HEK293 (cell line): ENCODE results near the gene TSPAN1.
A peak's percentile ranks its signal among the peaks of the same experiment; 100 is the strongest.

Experiments used
- FEZF1 ChIP-seq: fragments of 450-650 bp; formaldehyde crosslinking; IDR thresholded peaks from 2 replicates; pipeline ENCODE4 v1.5.1; 2016; ENCODE audit warnings: missing biosample characterization, missing genetic modification characterization
- MZF1 ChIP-seq: fragments of 450-650 bp; formaldehyde crosslinking; IDR thresholded peaks from 2 replicates; pipeline ENCODE4 v1.5.1; 2017; ENCODE audit warnings: missing biosample characterization, missing genetic modification characterization, borderline replicate concordance
- PBX3 ChIP-seq: sonication (generic); formaldehyde crosslinking; IDR thresholded peaks from 2 replicates; pipeline ENCODE4 v1.8.1; 2022; ENCODE audit warnings: mild to moderate bottlenecking, moderate library complexity, missing genetic modification reagents
- SCRT1 ChIP-seq: fragments of 450-650 bp; formaldehyde crosslinking; IDR thresholded peaks from 2 replicates; pipeline ENCODE4 v1.5.1; 2016; ENCODE audit warnings: missing biosample characterization, missing genetic modification characterization, borderline replicate concordance
- SETDB1 ChIP-seq: IDR thresholded peaks from one replicate; pipeline ENCODE4 v1.6.1; 2017; ENCODE audit warnings: mild to moderate bottlenecking, low read length, moderate library complexity, mixed read lengths; ENCODE audit not compliant: insufficient read length
- SP7 ChIP-seq: fragments of 450-650 bp; formaldehyde crosslinking; IDR thresholded peaks from 2 replicates; pipeline ENCODE4 v1.5.1; 2016; ENCODE audit warnings: missing biosample characterization, missing genetic modification characterization
- YY1 ChIP-seq: fragments of 450-650 bp; formaldehyde crosslinking; IDR thresholded peaks from 2 replicates; pipeline ENCODE4 v1.5.1; 2018; ENCODE audit warnings: missing biosample characterization, missing genetic modification characterization
- ZBTB21 ChIP-seq: fragments of 450-650 bp; formaldehyde crosslinking; IDR thresholded peaks from 2 replicates; pipeline ENCODE4 v1.5.1; 2017; ENCODE audit warnings: missing biosample characterization, missing genetic modification characterization
- ZFP3 ChIP-seq: fragments of 450-650 bp; formaldehyde crosslinking; IDR thresholded peaks from 2 replicates; pipeline ENCODE4 v1.5.1; 2016; ENCODE audit warnings: low read depth, missing biosample characterization, missing genetic modification characterization
- ZNF10 ChIP-seq: fragments of 450-650 bp; formaldehyde crosslinking; IDR thresholded peaks from 2 replicates; pipeline ENCODE4 v1.5.1; 2017; ENCODE audit warnings: missing biosample characterization, missing genetic modification characterization
- ZNF121 ChIP-seq: fragments of 450-650 bp; formaldehyde crosslinking; IDR thresholded peaks from 2 replicates; pipeline ENCODE4 v1.5.1; 2016; ENCODE audit warnings: missing biosample characterization, missing genetic modification characterization
- ZNF184 ChIP-seq: fragments of 450-650 bp; IDR thresholded peaks from 2 replicates; pipeline ENCODE4 v1.5.1; 2018; ENCODE audit warnings: missing biosample characterization, mild to moderate bottlenecking, missing genetic modification characterization
- ZNF211 ChIP-seq: fragments of 450-650 bp; formaldehyde crosslinking; IDR thresholded peaks from 2 replicates; pipeline ENCODE4 v1.5.1; 2016; ENCODE audit warnings: low read depth, missing biosample characterization, missing genetic modification characterization
- ZNF311 ChIP-seq: fragments of 450-650 bp; formaldehyde crosslinking; IDR thresholded peaks from 2 replicates; pipeline ENCODE4 v1.5.1; 2017; ENCODE audit warnings: missing biosample characterization, missing genetic modification characterization, borderline replicate concordance
- ZNF48 ChIP-seq: fragments of 450-650 bp; formaldehyde crosslinking; IDR thresholded peaks from 2 replicates; pipeline ENCODE4 v1.5.1; 2016; ENCODE audit warnings: missing biosample characterization, missing genetic modification characterization
- ZNF488 ChIP-seq: fragments of 450-650 bp; formaldehyde crosslinking; IDR thresholded peaks from 2 replicates; pipeline ENCODE4 v1.5.1; 2016; ENCODE audit warnings: missing biosample characterization, missing genetic modification characterization
- ZNF571 ChIP-seq: fragments of 450-650 bp; formaldehyde crosslinking; IDR thresholded peaks from 2 replicates; pipeline ENCODE4 v1.5.0; 2017; ENCODE audit warnings: missing biosample characterization, missing genetic modification characterization
- ZNF623 ChIP-seq: fragments of 450-650 bp; formaldehyde crosslinking; IDR thresholded peaks from 2 replicates; pipeline ENCODE4 v1.5.1; 2016; ENCODE audit warnings: missing biosample characterization, missing genetic modification characterization
- ZNF768 ChIP-seq: fragments of 450-650 bp; formaldehyde crosslinking; IDR thresholded peaks from 2 replicates; pipeline ENCODE4 v1.5.1; 2018; ENCODE audit warnings: missing biosample characterization, mild to moderate bottlenecking, missing genetic modification characterization
- ZNF785 ChIP-seq: fragments of 450-650 bp; formaldehyde crosslinking; IDR thresholded peaks from 2 replicates; pipeline ENCODE4 v1.5.1; 2016; ENCODE audit warnings: missing biosample characterization, missing genetic modification characterization
- ZSCAN16 ChIP-seq: fragments of 450-650 bp; formaldehyde crosslinking; IDR thresholded peaks from 2 replicates; pipeline ENCODE4 v1.5.1; 2016; ENCODE audit warnings: missing biosample characterization, missing genetic modification characterization
- ZSCAN18 ChIP-seq: fragments of 450-650 bp; formaldehyde crosslinking; IDR thresholded peaks from 2 replicates; pipeline ENCODE4 v1.5.1; 2016; ENCODE audit warnings: missing biosample characterization, missing genetic modification characterization
- ZXDB ChIP-seq: fragments of 450-650 bp; formaldehyde crosslinking; IDR thresholded peaks from 2 replicates; pipeline ENCODE4 v1.5.1; 2016; ENCODE audit warnings: missing biosample characterization, missing genetic modification characterization
- TF ChIP-seq, protein P1 (sequence below): fragments of 450-650 bp; formaldehyde crosslinking; IDR thresholded peaks from 2 replicates; pipeline ENCODE4 v1.5.1; 2016; ENCODE audit warnings: missing biosample characterization, missing genetic modification characterization, low read depth
- TF ChIP-seq, protein P2 (sequence below): fragments of 450-650 bp; formaldehyde crosslinking; IDR thresholded peaks from 2 replicates; pipeline ENCODE4 v1.5.1; 2016; ENCODE audit warnings: missing biosample characterization, missing genetic modification characterization
- TF ChIP-seq, protein P3 (sequence below): fragments of 450-650 bp; formaldehyde crosslinking; conservative IDR thresholded peaks from 2 replicates; pipeline ENCODE4 v1.5.1; 2016; ENCODE audit warnings: low read depth, missing biosample characterization, missing genetic modification characterization
- TF ChIP-seq, protein P4 (sequence below): fragments of 450-650 bp; formaldehyde crosslinking; IDR thresholded peaks from 2 replicates; pipeline ENCODE4 v1.5.1; 2016; ENCODE audit warnings: missing biosample characterization, missing genetic modification characterization

TSPAN1 gene

DNA sequence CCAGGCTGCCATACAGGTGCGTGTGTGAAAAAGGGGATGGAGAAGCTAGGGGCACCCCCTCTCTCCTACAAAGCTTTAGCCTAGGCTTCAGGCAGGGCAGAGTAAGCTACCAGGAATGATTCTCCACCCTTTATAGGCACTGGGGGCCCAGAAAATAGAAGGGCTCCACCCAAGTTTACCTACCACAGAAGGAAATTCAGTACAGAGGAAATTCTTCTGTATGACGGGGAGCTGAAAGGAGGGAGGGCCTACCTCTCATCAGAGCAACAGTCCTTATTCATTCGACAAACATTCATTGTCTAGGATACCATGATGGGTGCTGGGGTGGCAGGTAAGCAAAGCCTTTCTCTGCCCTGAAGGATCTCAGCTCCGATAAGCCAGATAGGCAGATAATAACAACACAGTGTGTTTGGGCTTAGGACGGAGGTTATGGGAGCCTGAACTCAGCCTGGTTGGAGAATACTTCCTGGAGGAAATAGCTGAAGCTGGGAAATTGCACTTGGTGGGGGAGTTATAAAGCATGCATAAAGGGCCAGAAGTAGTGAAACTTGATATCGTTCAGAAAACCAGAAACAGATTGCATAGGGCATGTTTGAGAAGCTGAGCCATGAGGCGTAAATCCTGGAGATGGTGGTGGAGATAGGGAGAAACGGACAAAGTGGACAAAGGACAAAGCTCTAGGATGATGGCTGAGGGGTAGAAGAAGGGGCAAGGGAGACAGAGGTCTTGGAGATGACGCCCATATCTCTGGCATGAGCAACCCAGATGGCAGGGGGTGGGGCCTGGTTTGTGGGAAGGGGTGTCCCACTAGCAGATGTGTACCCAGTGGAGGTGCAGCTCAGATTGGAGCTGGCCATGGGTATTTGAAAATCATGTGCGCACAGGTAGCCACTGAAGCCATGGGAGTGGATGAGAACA lies 6.7 kb downstream of the TSPAN1 start (continued):
- TF ChIP-seq PBX3 (CRISPR knock-in tag) (no peak), ZNF121 (no peak), ZNF488 (tag by site-specific recombination) (no peak), ZXDB (peak; percentile 36; the same call in 1 of the 2 replicates), FEZF1 (tag by site-specific recombination) (peak; percentile 39; the same call in 1 of the 2 replicates), ZBTB21 (tag by site-specific recombination) (no peak), ZNF785 (tag by site-specific recombination) (no peak), YY1 (tag by site-specific recombination) (no peak), ZNF211 (tag by site-specific recombination) (no peak), MZF1 (tag by site-specific recombination) (no peak), ZNF768 (tag by site-specific recombination) (no peak), SP7 (tag by site-specific recombination) (no peak), ZNF10 (no peak), ZNF48 (no peak), ZFP3 (tag by site-specific recombination) (no peak), SETDB1 (no peak), ZSCAN16 (tag by site-specific recombination) (no peak), ZNF184 (no peak), ZSCAN18 (tag by site-specific recombination) (no peak), SCRT1 (no peak), ZNF623 (tag by site-specific recombination) (no peak), ZNF311 (tag by site-specific recombination) (no peak), ZNF571 (tag by site-specific recombination) (no peak)
- TF ChIP-seq, protein P1, sequence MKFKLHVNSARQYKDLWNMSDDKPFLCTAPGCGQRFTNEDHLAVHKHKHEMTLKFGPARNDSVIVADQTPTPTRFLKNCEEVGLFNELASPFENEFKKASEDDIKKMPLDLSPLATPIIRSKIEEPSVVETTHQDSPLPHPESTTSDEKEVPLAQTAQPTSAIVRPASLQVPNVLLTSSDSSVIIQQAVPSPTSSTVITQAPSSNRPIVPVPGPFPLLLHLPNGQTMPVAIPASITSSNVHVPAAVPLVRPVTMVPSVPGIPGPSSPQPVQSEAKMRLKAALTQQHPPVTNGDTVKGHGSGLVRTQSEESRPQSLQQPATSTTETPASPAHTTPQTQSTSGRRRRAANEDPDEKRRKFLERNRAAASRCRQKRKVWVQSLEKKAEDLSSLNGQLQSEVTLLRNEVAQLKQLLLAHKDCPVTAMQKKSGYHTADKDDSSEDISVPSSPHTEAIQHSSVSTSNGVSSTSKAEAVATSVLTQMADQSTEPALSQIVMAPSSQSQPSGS (tag by site-specific recombination): no peak
- TF ChIP-seq, protein P2, sequence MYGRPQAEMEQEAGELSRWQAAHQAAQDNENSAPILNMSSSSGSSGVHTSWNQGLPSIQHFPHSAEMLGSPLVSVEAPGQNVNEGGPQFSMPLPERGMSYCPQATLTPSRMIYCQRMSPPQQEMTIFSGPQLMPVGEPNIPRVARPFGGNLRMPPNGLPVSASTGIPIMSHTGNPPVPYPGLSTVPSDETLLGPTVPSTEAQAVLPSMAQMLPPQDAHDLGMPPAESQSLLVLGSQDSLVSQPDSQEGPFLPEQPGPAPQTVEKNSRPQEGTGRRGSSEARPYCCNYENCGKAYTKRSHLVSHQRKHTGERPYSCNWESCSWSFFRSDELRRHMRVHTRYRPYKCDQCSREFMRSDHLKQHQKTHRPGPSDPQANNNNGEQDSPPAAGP (tag by site-specific recombination): no peak
- TF ChIP-seq, protein P3, sequence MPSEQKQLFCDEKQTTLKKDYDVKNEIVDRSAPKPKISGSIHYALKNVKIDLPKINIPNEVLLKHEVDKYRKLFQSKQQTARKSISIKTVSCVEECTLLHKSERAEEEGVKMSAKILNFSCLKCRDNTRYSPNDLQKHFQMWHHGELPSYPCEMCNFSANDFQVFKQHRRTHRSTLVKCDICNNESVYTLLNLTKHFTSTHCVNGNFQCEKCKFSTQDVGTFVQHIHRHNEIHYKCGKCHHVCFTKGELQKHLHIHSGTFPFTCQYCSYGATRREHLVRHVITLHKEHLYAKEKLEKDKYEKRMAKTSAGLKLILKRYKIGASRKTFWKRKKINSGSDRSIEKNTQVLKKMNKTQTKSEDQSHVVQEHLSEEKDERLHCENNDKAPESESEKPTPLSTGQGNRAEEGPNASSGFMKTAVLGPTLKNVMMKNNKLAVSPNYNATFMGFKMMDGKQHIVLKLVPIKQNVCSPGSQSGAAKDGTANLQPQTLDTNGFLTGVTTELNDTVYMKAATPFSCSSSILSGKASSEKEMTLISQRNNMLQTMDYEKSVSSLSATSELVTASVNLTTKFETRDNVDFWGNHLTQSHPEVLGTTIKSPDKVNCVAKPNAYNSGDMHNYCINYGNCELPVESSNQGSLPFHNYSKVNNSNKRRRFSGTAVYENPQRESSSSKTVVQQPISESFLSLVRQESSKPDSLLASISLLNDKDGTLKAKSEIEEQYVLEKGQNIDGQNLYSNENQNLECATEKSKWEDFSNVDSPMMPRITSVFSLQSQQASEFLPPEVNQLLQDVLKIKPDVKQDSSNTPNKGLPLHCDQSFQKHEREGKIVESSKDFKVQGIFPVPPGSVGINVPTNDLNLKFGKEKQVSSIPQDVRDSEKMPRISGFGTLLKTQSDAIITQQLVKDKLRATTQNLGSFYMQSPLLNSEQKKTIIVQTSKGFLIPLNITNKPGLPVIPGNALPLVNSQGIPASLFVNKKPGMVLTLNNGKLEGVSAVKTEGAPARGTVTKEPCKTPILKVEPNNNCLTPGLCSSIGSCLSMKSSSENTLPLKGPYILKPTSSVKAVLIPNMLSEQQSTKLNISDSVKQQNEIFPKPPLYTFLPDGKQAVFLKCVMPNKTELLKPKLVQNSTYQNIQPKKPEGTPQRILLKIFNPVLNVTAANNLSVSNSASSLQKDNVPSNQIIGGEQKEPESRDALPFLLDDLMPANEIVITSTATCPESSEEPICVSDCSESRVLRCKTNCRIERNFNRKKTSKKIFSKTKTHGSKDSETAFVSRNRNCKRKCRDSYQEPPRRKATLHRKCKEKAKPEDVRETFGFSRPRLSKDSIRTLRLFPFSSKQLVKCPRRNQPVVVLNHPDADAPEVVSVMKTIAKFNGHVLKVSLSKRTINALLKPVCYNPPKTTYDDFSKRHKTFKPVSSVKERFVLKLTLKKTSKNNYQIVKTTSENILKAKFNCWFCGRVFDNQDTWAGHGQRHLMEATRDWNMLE (tag by site-specific recombination): 0 out of 2 replicates have a peak, but pooled peaks have one; percentile 12
- TF ChIP-seq, protein P4, sequence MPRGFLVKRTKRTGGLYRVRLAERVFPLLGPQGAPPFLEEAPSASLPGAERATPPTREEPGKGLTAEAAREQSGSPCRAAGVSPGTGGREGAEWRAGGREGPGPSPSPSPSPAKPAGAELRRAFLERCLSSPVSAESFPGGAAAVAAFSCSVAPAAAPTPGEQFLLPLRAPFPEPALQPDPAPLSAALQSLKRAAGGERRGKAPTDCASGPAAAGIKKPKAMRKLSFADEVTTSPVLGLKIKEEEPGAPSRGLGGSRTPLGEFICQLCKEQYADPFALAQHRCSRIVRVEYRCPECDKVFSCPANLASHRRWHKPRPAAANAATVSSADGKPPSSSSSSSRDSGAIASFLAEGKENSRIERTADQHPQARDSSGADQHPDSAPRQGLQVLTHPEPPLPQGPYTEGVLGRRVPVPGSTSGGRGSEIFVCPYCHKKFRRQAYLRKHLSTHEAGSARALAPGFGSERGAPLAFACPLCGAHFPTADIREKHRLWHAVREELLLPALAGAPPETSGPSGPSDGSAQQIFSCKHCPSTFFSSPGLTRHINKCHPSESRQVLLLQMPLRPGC: no peak
